Measurements from ENCODE around the gene C17orf107. TPM values are rescaled to one million over a fixed set of nuclear protein-coding genes. Genes with fewer than 3 reads are reported as not detected.

C17orf107 gene
- total RNA-seq, 1 experiment from 2014 or later = 2.7 TPM

GRCh38 chr17:4938688-4939545 is 39.6 kb downstream of the C17orf107 start:
- TF ChIP-seq CTCF (conservative IDR thresholded peaks at IDR 0.05; ENCODE audit: low read depth, low read length) (no peak), EZH2 (IDR thresholded peaks at IDR 0.05; ENCODE audit: borderline replicate concordance, low read depth, low read length, poor library complexity, severe bottlenecking) (no peak)
- POLR2A ChIA-PET (ENCODE audit: low non-redundant PET) = interaction anchor here (0.6 kb wide), 1 partner anchor 29 kb away, joined by 3 read pairs; no protein-coding TSS in a partner anchor
- no peak for DNase-seq (ENCODE audit: low spot score)
- intact Hi-C loops (cut with micrococcal nuclease; ENCODE audit: unreplicated experiment) = no loop called here
- BruUV-seq (replicated peaks) = TSS peak; percentile 13
- Histone ChIP-seq H3K27ac (ENCODE audit: low read depth, low read length, poor library complexity, severe bottlenecking) (peak overlapping the region; percentile 94), H3K27me3 (replicated peaks; ENCODE audit: insufficient read depth, low read depth, low read length, poor library complexity) (no peaks in the 10 kb centered on the region), H3K9me3 (ENCODE audit: low read depth, low read length, poor library complexity, severe bottlenecking) (no peaks in the 10 kb centered on the region), H3K4me3 (ENCODE audit: low read depth, low read length, poor library complexity, severe bottlenecking) (peak overlapping the region; percentile 75), H3K36me3 (ENCODE audit: insufficient read depth, low read length, poor library complexity, severe bottlenecking) (peaks cover 29% of the 10 kb centered on the region), H3K4me1 (ENCODE audit: insufficient read depth, low read length, poor library complexity, severe bottlenecking) (peaks cover 15% of the 10 kb centered on the region)
- CTCF ChIA-PET = interaction anchor here (0.7 kb wide), 1 partner anchor 36 kb away, joined by 4 read pairs; the partner anchor contains the start of gene CHRNE

GRCh38 chr17:4939546-4939795 is 40.1 kb downstream of the C17orf107 start:
- TF ChIP-seq CTCF (conservative IDR thresholded peaks at IDR 0.05; ENCODE audit: low read depth, low read length) = no peak
- TF ChIP-seq EZH2 (IDR thresholded peaks at IDR 0.05; ENCODE audit: borderline replicate concordance, low read depth, low read length, poor library complexity, severe bottlenecking) = no peak
- no TSS peak for BruUV-seq (replicated peaks)
- ChIA-PET POLR2A (ENCODE audit: low non-redundant PET) (interaction anchor here (0.6 kb wide), 2 partner anchors 10 to 29 kb away, joined by 3 read pairs; no protein-coding TSS in a partner anchor), CTCF (interaction anchor here (0.7 kb wide), 1 partner anchor 36 kb away, joined by 4 read pairs; the partner anchor contains the start of gene CHRNE)
- no peak for DNase-seq (ENCODE audit: low spot score)
- Histone ChIP-seq H3K9me3 (ENCODE audit: low read depth, low read length, poor library complexity, severe bottlenecking) (no peaks in the 10 kb centered on the region), H3K4me3 (ENCODE audit: low read depth, low read length, poor library complexity, severe bottlenecking) (peak overlapping the region; percentile 75), H3K36me3 (ENCODE audit: insufficient read depth, low read length, poor library complexity, severe bottlenecking) (peaks cover 34% of the 10 kb centered on the region), H3K4me1 (ENCODE audit: insufficient read depth, low read length, poor library complexity, severe bottlenecking) (peaks cover 18% of the 10 kb centered on the region), H3K27ac (ENCODE audit: low read depth, low read length, poor library complexity, severe bottlenecking) (peak overlapping the region; percentile 94), H3K27me3 (replicated peaks; ENCODE audit: insufficient read depth, low read depth, low read length, poor library complexity) (no peaks in the 10 kb centered on the region)
- intact Hi-C loops (cut with micrococcal nuclease; ENCODE audit: unreplicated experiment) = no loop called here

- no TSS peak for BruUV-seq (replicated peaks)
- Histone ChIP-seq H3K4me3 (ENCODE audit: low read depth, low read length, poor library complexity, severe bottlenecking) (peak within 1 kb of the TSS; percentile 75), H3K36me3 (ENCODE audit: insufficient read depth, low read length, poor library complexity, severe bottlenecking) (peaks cover 39% of the 10 kb centered on the region), H3K9me3 (ENCODE audit: low read depth, low read length, poor library complexity, severe bottlenecking) (no peaks in the 10 kb centered on the region), H3K27ac (ENCODE audit: low read depth, low read length, poor library complexity, severe bottlenecking) (peak within 1 kb of the TSS; percentile 94), H3K4me1 (ENCODE audit: insufficient read depth, low read length, poor library complexity, severe bottlenecking) (peaks cover 23% of the 10 kb centered on the region), H3K27me3 (replicated peaks; ENCODE audit: insufficient read depth, low read depth, low read length, poor library complexity) (no peaks in the 10 kb centered on the region)
- DNase-seq (ENCODE audit: low spot score) = peak; percentile 100
- intact Hi-C loops (cut with micrococcal nuclease; ENCODE audit: unreplicated experiment) = no loop called here
- TF ChIP-seq EZH2 (IDR thresholded peaks at IDR 0.05; ENCODE audit: borderline replicate concordance, low read depth, low read length, poor library complexity, severe bottlenecking) (no peak), CTCF (conservative IDR thresholded peaks at IDR 0.05; ENCODE audit: low read depth, low read length) (no peak)
- ChIA-PET POLR2A (ENCODE audit: low non-redundant PET) (interaction anchor here (0.6 to 0.7 kb wide), 2 partner anchors 11 to 14 kb away, joined by 3 read pairs; no protein-coding TSS in a partner anchor), CTCF (interaction anchor here (0.5 to 0.7 kb wide), 3 partner anchors 8 to 37 kb away, joined by 4 read pairs; partner anchors contain the start of genes CHRNE, PFN1 and SPAG7)
Measured at GRCh38 chr17:4939796-4940554, 40.6 kb downstream of the C17orf107 start, which contains the start of the genes RNF167 and SLC25A11. TSS of gene RNF167 (plus strand) at chr17:4940268. CDS start at chr17:4940910, 642 bp downstream. TSS of gene SLC25A11 (minus strand) at chr17:4940046. CDS start at chr17:4939910, 136 bp downstream.
